Bronchial epithelial cell (primary cell): Measurements from ENCODE around the gene DTD1. TPM values are rescaled to one million over a fixed set of nuclear protein-coding genes. Genes with fewer than 3 reads are reported as not detected.

Experiments used
- DNase-seq: peaks from one replicate; pipeline ENCODE4 v3.0.0-alpha.2; 2010; ENCODE audit warnings: low read depth
- FAIRE-seq: peaks from 2 replicates; lab custom pipeline; 2011; peaks lifted over from hg19 to GRCh38; lab: Jason Lieb, UNC
- H3K27me3 ChIP-seq: 2 replicates; pipeline ENCODE4 v1.5.1; 2011; ENCODE audit warnings: low read length; ENCODE audit not compliant: control insufficient read depth, insufficient read depth
- H3K36me3 ChIP-seq: 2 replicates; pipeline ENCODE4 v1.5.1; 2011; ENCODE audit warnings: low read length; ENCODE audit not compliant: control insufficient read depth, insufficient read depth
- H3K4me3 ChIP-seq: 2 replicates; pipeline ENCODE4 v1.5.1; 2011; ENCODE audit warnings: mild to moderate bottlenecking, low read depth, low read length, control low read depth
- CTCF ChIP-seq: IDR thresholded peaks from 2 replicates; pipeline ENCODE4 v1.5.1; 2011; ENCODE audit warnings: mild to moderate bottlenecking, moderate library complexity, low read length, control low read depth, inconsistent platforms; ENCODE audit not compliant: insufficient read depth, severe bottlenecking
- total RNA-seq: library from RNA; depleted of rRNA; stranded (reverse); fragments of >200 nt; gene quantifications from 2 replicates; pipeline ENCODE4 v1.2.1, GENCODE V29; 2014

Gene DTD1, protein sequence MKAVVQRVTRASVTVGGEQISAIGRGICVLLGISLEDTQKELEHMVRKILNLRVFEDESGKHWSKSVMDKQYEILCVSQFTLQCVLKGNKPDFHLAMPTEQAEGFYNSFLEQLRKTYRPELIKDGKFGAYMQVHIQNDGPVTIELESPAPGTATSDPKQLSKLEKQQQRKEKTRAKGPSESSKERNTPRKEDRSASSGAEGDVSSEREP
- 197 and 241 TPM in 2 replicates for total RNA-seq

GRCh38 chr20:18587665-18588573 is at the start of gene DTD1:
TSS of gene DTD1 (plus strand) at chr20:18588054. CDS start at chr20:18588073, 19 bp downstream.
- peak within 1 kb of the TSS; percentile 61 for H3K4me3 ChIP-seq
- H3K27me3 ChIP-seq: no peaks in the 10 kb centered on the region
- H3K36me3 ChIP-seq: no peaks in the 10 kb centered on the region
- DNase-seq (peak; percentile 68), FAIRE-seq (no peak)
- TF ChIP-seq CTCF: peak; percentile 69

- DNase-seq (peak; percentile 99), FAIRE-seq (no peak)
- Histone ChIP-seq H3K4me3 (no peak overlapping the region), H3K36me3 (peaks cover 17% of the 10 kb centered on the region), H3K27me3 (no peaks in the 10 kb centered on the region)
- no peak for TF ChIP-seq CTCF
Observed at GRCh38 chr20:18541741-18542140, 46.1 kb upstream of the DTD1 start.

DNA sequence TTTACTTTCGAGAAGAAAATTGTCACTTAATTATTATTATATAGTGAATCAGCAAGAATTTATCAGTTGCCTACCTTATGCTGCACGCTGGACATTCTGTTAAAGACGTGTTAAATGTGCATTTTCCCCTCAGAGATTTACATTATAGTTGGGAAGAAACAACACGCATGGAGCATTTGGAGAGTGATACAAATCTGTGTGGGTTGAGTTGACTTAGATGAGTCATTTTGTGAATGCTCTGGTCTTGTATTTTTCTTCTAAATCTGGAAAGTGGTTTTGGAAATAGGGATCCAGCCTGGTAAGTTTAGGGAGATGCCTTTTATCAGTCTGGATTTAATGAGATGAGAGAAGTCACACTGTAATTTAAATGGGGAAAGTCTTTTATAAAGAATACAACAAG is 44.6 kb upstream of the DTD1 start:
- no peak for TF ChIP-seq CTCF
- Histone ChIP-seq H3K27me3 (no peaks in the 10 kb centered on the region), H3K36me3 (peaks cover 25% of the 10 kb centered on the region), H3K4me3 (no peak overlapping the region)
- FAIRE-seq: no peak
- DNase-seq: peak; percentile 39

- DNase-seq (no peak), FAIRE-seq (no peak)
- H3K4me3 ChIP-seq: no peak overlapping the region
- H3K36me3 ChIP-seq: peaks cover 28% of the 10 kb centered on the region
- TF ChIP-seq CTCF: no peak
- H3K27me3 ChIP-seq: no peaks in the 10 kb centered on the region
Observed at GRCh38 chr20:18543932-18544331, 43.9 kb upstream of the DTD1 start.

DNA sequence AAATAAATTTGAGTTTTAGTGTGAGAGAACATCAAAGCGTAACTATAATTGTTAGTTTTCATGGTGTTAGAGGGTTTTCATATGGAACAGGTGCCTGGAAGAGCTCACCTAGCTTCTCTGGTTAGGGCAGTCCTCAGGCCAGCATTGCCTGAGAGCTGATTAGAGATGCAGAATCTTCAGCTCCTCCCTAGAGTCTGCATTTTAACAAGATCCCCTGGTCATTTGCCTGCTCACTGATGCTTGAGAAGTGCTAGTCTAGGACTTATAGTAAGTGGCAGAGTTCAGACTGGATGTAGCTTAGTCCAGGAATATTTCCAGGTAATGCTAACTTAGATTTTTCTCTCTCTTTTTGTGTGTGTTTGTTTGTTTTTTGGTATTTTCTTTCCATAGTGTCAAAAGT is 42.3 kb upstream of the DTD1 start:
- TF ChIP-seq CTCF: no peak
- DNase-seq: no peak
- Histone ChIP-seq H3K36me3 (peaks cover 30% of the 10 kb centered on the region), H3K4me3 (no peak overlapping the region), H3K27me3 (no peaks in the 10 kb centered on the region)
- no peak for FAIRE-seq
